C4-2B (cell line): ENCODE measurements around the gene SEMA4D.

ENCODE experiments used
- ZFX ChIP-seq: fragments of 450-650 bp; IDR thresholded peaks from 2 replicates; pipeline ENCODE4 v1.6.1; 2017
- TF ChIP-seq, protein P1 (sequence below): fragments of 450-650 bp; conservative IDR thresholded peaks from 2 replicates; pipeline ENCODE4 v1.5.1; 2017; ENCODE audit warnings: mild to moderate bottlenecking

DNA sequence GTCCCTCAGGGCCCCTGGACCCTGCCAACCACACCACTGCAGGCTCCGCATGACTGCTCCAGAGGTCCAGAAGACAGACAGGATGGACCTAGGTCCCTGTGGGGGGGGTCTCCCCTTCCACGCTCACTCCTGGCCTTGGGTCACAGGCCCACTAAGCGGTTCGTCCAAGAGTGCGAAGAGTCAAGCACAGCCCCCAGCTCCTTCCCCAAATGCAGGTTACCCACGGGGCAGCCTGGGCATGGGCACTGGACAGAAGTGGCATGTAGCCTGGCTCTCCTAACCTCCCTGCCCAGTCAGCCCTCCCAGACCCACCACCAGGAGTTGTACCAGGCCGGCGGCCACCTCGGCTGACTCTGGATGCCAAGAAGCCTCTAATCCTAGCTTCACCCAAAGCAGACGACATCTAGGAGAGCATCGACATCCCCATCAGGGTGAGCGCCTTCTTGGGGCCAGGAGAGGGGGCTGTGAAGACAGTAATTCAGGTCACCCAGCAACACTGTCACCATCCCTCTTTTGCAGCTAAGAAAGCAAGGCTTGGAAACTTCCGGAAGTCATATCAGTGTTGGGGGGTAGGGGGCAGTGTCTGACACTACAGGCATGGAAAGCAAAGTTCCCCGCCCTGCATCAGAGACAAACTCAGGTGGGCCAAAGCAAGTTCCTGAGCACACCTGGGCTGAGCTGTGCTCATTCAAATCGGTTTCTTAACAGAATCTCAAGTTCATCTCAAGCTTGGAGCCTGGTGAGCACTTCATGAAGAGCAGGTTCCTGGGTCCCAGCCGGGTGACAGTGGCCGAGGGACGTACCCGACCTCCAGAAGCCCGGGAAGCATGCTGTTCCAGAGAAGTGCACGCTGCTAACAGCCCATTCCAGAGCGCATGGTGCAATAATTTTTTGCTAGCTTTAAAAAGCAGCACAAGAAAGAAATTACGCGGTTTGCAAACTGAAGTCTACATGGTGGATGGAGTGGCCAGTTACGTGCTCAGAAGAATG lies 68.7 kb downstream of the SEMA4D start:
- no peak for TF ChIP-seq ZFX
- TF ChIP-seq, protein P1, sequence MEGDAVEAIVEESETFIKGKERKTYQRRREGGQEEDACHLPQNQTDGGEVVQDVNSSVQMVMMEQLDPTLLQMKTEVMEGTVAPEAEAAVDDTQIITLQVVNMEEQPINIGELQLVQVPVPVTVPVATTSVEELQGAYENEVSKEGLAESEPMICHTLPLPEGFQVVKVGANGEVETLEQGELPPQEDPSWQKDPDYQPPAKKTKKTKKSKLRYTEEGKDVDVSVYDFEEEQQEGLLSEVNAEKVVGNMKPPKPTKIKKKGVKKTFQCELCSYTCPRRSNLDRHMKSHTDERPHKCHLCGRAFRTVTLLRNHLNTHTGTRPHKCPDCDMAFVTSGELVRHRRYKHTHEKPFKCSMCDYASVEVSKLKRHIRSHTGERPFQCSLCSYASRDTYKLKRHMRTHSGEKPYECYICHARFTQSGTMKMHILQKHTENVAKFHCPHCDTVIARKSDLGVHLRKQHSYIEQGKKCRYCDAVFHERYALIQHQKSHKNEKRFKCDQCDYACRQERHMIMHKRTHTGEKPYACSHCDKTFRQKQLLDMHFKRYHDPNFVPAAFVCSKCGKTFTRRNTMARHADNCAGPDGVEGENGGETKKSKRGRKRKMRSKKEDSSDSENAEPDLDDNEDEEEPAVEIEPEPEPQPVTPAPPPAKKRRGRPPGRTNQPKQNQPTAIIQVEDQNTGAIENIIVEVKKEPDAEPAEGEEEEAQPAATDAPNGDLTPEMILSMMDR = no peak
